Ovary (tissue), 3 donors: ENCODE results near the gene FANCC.
"Not testable (repeated sequence)": the region's sequence is repeated elsewhere in the genome, so short reads cannot be mapped to it uniquely, and the experiment has no call there.

Source experiments
- CTCF ChIP-seq, 3 donors: fragments of 450-650 bp in 2 of 3; fragments of 200-600 bp in 1 of 3; IDR thresholded peaks; one replicate each; pipeline versions ENCODE4 v1.5.1 to v1.8.0; 2016 to 2022; ENCODE audit warnings: antibody characterized with exemption in 3 of 3, mild to moderate bottlenecking in 1 of 3
- EP300 ChIP-seq: sonication (generic); formaldehyde crosslinking; IDR thresholded peaks from one replicate; pipeline ENCODE4 v1.6.1; 2017; ENCODE audit warnings: antibody characterized with exemption
- POLR2A ChIP-seq: fragments of 450-650 bp; IDR thresholded peaks from one replicate; pipeline ENCODE4 v1.6.1; 2017; ENCODE audit warnings: antibody characterized with exemption, mild to moderate bottlenecking, moderate library complexity
- donor health status: DM: no; HTN: no; CAD: no.

GRCh38 chr9:95329061-95329460 is 11.6 kb upstream of the FANCC start:
- not testable (repeated sequence) for TF ChIP-seq CTCF (IDR thresholded peaks at IDR 0.05); POLR2A; EP300
